Measurements from ENCODE around the gene CFAP20DC.

DNA sequence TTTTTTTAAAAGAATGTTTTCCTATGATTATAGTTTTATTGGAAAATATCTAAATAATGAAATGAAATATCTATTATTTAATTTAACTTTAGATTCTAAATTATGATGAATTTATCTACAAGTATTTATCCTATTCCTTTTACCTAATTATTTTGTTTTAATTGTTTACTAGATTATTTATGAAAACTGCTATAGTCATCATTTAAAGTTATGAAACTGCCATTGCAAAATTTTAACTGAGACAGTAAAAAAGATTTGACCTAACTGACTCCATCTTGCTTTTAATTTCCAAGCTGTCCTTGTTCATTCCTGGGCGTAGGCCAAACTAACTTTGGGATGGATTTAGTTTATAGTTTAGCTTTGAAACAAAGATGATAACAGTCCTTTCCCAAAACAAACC is 357.3 kb downstream of the CFAP20DC start:
- TF ChIP-seq, protein P1, sequence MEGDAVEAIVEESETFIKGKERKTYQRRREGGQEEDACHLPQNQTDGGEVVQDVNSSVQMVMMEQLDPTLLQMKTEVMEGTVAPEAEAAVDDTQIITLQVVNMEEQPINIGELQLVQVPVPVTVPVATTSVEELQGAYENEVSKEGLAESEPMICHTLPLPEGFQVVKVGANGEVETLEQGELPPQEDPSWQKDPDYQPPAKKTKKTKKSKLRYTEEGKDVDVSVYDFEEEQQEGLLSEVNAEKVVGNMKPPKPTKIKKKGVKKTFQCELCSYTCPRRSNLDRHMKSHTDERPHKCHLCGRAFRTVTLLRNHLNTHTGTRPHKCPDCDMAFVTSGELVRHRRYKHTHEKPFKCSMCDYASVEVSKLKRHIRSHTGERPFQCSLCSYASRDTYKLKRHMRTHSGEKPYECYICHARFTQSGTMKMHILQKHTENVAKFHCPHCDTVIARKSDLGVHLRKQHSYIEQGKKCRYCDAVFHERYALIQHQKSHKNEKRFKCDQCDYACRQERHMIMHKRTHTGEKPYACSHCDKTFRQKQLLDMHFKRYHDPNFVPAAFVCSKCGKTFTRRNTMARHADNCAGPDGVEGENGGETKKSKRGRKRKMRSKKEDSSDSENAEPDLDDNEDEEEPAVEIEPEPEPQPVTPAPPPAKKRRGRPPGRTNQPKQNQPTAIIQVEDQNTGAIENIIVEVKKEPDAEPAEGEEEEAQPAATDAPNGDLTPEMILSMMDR (IDR thresholded peaks at IDR 0.05) = no peak
- TF ChIP-seq POLR2A (IDR thresholded peaks at IDR 0.05) = no peak
